ENCODE measurements around the gene SESN1.

DNA sequence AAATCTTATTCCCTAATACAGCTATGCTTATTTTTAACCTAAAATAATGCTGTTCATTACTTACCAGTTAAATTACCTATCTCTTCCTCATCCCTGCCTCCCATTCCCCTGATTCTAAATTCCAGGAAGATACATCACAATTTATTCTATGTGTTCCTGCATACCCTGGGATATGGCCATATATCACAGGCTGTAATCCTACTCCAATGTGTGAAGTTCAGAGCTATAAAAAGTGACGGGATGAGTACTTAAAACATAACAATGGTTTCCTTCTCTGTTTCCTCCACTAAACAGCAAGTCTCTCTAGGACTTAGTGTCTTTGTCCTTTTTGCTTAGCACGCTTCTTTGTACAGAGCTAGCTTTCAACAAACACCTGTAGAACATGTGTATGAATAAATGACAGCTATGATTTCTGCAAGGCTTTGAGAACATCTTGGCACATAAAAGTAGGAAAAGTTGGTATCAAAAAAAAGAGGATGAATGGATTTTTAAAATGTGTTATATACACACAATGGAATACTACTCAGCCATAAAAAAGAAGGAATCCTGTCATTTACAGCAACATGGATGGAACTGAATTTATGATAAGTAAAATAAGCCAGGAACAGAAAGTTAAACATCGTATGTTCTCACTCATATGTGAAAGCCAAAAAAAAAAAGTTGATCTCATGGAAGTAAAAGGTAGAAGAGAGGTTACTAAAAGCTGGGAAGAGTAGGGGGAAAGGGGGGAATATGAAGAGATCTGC lies 45.8 kb downstream of the SESN1 start:
- TF ChIP-seq POLR2A (IDR thresholded peaks at IDR 0.05): no peak
- no peak for TF ChIP-seq CTCF (IDR thresholded peaks at IDR 0.05 in 8 of 11, conservative IDR thresholded peaks at IDR 0.05 in 3 of 11)
- TF ChIP-seq POLR2AphosphoS5 (IDR thresholded peaks at IDR 0.05): no peak
